Neural progenitor cell (in vitro differentiated cells): ENCODE data around the gene L2HGDH. TPM values are rescaled to one million over a fixed set of nuclear protein-coding genes. Genes with fewer than 3 reads are reported as not detected.

Experiments
- DNase-seq: peaks from one replicate; pipeline ENCODE4 v3.0.0-alpha.2; 2016; ENCODE audit warnings: low spot score
- H2AFZ ChIP-seq: fragments of 200-600 bp; sonication (generic); replicated peaks from 2 replicates; pipeline ENCODE4 v1.6.1; 2016; ENCODE audit warnings: antibody characterized with exemption
- H3F3A ChIP-seq: fragments of 200-600 bp; sonication (generic); 2 replicates; pipeline ENCODE4 v1.6.1; 2016; ENCODE audit warnings: antibody characterized with exemption, low read depth
- H3K27ac ChIP-seq: fragments of 200-600 bp; sonication (generic); 2 replicates; pipeline ENCODE4 v1.5.1; 2016; ENCODE audit warnings: mild to moderate bottlenecking
- H3K27me3 ChIP-seq: fragments of 200-600 bp; sonication (generic); 2 replicates; pipeline ENCODE4 v1.6.1; 2016; ENCODE audit warnings: mild to moderate bottlenecking, moderate library complexity
- H3K36me3 ChIP-seq: fragments of 200-600 bp; sonication (generic); 2 replicates; pipeline ENCODE4 v1.5.1; 2016
- H3K4me1 ChIP-seq: fragments of 200-600 bp; sonication (generic); 2 replicates; pipeline ENCODE4 v1.6.1; 2016; ENCODE audit warnings: mixed run types
- H3K4me2 ChIP-seq: fragments of 200-600 bp; sonication (generic); 2 replicates; pipeline ENCODE4 v1.6.1; 2016
- H3K4me3 ChIP-seq: fragments of 200-600 bp; sonication (generic); 2 replicates; pipeline ENCODE4 v1.5.1; 2016
- H3K79me2 ChIP-seq: fragments of 200-600 bp; sonication (generic); 2 replicates; pipeline ENCODE4 v1.6.1; 2016; ENCODE audit warnings: low read depth
- H3K9ac ChIP-seq: fragments of 200-600 bp; sonication (generic); 2 replicates; pipeline ENCODE4 v1.6.1; 2016
- H3K9me3 ChIP-seq: fragments of 200-600 bp; sonication (generic); 2 replicates; pipeline ENCODE4 v1.5.1; 2016; ENCODE audit warnings: low read depth
- H4K20me1 ChIP-seq: fragments of 200-600 bp; sonication (generic); 2 replicates; pipeline ENCODE4 v1.6.1; 2016; ENCODE audit warnings: low read depth
- H3K27ac Mint-ChIP-seq: 3 replicates; pipeline ENCODE4 v1.8.0; 2021; ENCODE audit warnings: mixed read lengths
- H3K27me3 Mint-ChIP-seq: 2 replicates; pipeline ENCODE4 v1.8.0; 2022; ENCODE audit warnings: low read depth, mild to moderate bottlenecking, inconsistent platforms, moderate library complexity, mixed read lengths; ENCODE audit not compliant: insufficient read depth
- H3K36me3 Mint-ChIP-seq: 3 replicates; pipeline ENCODE4 v1.8.0; 2021; ENCODE audit warnings: mixed read lengths
- H3K4me1 Mint-ChIP-seq: 3 replicates; pipeline ENCODE4 v1.8.0; 2021; ENCODE audit warnings: mixed read lengths
- H3K4me3 Mint-ChIP-seq: 3 replicates; pipeline ENCODE4 v1.8.0; 2021; ENCODE audit warnings: mild to moderate bottlenecking, moderate library complexity, mixed read lengths
- H3K9me3 Mint-ChIP-seq: 3 replicates; pipeline ENCODE4 v1.8.0; 2020; ENCODE audit warnings: mixed read lengths
- CTCF ChIP-seq: fragments of 200-600 bp; sonication (generic); IDR thresholded peaks from 2 replicates; pipeline ENCODE4 v1.5.1; 2017; ENCODE audit warnings: antibody characterized with exemption, mild to moderate bottlenecking
- EZH2 ChIP-seq: fragments of 200-600 bp; sonication (generic); IDR thresholded peaks from 2 replicates; pipeline ENCODE4 v1.6.1; 2017; ENCODE audit warnings: antibody characterized with exemption, mild to moderate bottlenecking, moderate library complexity
- EZH2phosphoT487 ChIP-seq: fragments of 200-600 bp; sonication (generic); IDR thresholded peaks from 2 replicates; pipeline ENCODE4 v1.6.1; 2017; ENCODE audit warnings: antibody characterized with exemption
- microRNA-seq: library from miRNA; unstranded; fragments of <30 nt; microRNA quantifications from one replicate; pipeline ENCODE4, GENCODE V29; 2016
- small RNA-seq: library from RNA; depleted of rRNA; stranded (forward); fragments of <200 nt; gene quantifications from one replicate; pipeline ENCODE3, GENCODE V24; 2015
- total RNA-seq: library from RNA; depleted of rRNA; stranded (reverse); fragments of >200 nt; gene quantifications from 2 replicates; pipeline ENCODE4 v1.2.3, GENCODE V29; 2015; ENCODE audit warnings: low replicate concordance

Gene L2HGDH
- total RNA-seq, 1 donor from 2014 or later = 14.0 TPM

GRCh38 chr14:50198499-50198898, 113.5 kb downstream of the L2HGDH start:
- Histone ChIP-seq H3K27ac (no peak overlapping the region), H3K79me2 (no peaks in the 10 kb centered on the region), H3K4me3 (no peak overlapping the region), H3F3A (no peaks in the 10 kb centered on the region), H3K9me3 (no peaks in the 10 kb centered on the region), H3K27me3 (no peaks in the 10 kb centered on the region), H3K4me1 (no peaks in the 10 kb centered on the region), H3K4me2 (no peak overlapping the region), H3K9ac (no peak overlapping the region), H3K36me3 (no peaks in the 10 kb centered on the region), H2AFZ (no peak overlapping the region), H4K20me1 (no peaks in the 10 kb centered on the region)
- peaks cover 10% of the 10 kb centered on the region for H3K36me3 Mint-ChIP-seq
- no peak overlapping the region for H3K4me3 Mint-ChIP-seq
- no peak overlapping the region for H3K27ac Mint-ChIP-seq
- H3K4me1 Mint-ChIP-seq = no peaks in the 10 kb centered on the region
- no peak for TF ChIP-seq EZH2
- TF ChIP-seq EZH2phosphoT487 = no peak
- TF ChIP-seq CTCF = no peak
- DNase-seq = no peak
- H3K27me3 Mint-ChIP-seq = no peaks in the 10 kb centered on the region
- no peaks in the 10 kb centered on the region for H3K9me3 Mint-ChIP-seq

- no peaks in the 10 kb centered on the region for H4K20me1 ChIP-seq
- TF ChIP-seq EZH2phosphoT487 = no peak
- TF ChIP-seq EZH2 = no peak
- TF ChIP-seq CTCF = no peak
- no peak overlapping the region for H3K4me2 ChIP-seq
- H3K4me3 ChIP-seq = no peak overlapping the region
- no peaks in the 10 kb centered on the region for H3K27me3 ChIP-seq
- no peak overlapping the region for H3K4me3 Mint-ChIP-seq
- no peak overlapping the region for H2AFZ ChIP-seq
- H3K4me1 Mint-ChIP-seq = no peaks in the 10 kb centered on the region
- H3K9ac ChIP-seq = no peak overlapping the region
- peaks cover 2% of the 10 kb centered on the region for H3K27me3 Mint-ChIP-seq
- no peak overlapping the region for H3K27ac Mint-ChIP-seq
- DNase-seq = no peak
- H3K9me3 Mint-ChIP-seq = no peaks in the 10 kb centered on the region
- H3K9me3 ChIP-seq = no peaks in the 10 kb centered on the region
- no peaks in the 10 kb centered on the region for H3K4me1 ChIP-seq
- no peaks in the 10 kb centered on the region for H3K79me2 ChIP-seq
- no peaks in the 10 kb centered on the region for H3F3A ChIP-seq
- peaks cover 5% of the 10 kb centered on the region for H3K36me3 Mint-ChIP-seq
- H3K27ac ChIP-seq = no peak overlapping the region
- H3K36me3 ChIP-seq = no peaks in the 10 kb centered on the region
These were observed 120.5 kb downstream of the L2HGDH start for GRCh38 chr14:50191499-50191898.

Small RNA genes within 50 kb of the gene (microRNA-seq; reads per million reads assigned to microRNA genes)
- gene MIR4504 = not detected

Small RNA genes within 50 kb of the gene (small RNA-seq; reads per million reads assigned to genes)
- not detected for gene MIR4504

Other genes starting within 250 kb of the L2HGDH start
- gene VCPKMT, start 195.7 kb downstream of the L2HGDH start, total RNA-seq = 15.6 and 23.5 TPM in 2 replicates
- gene SOS2, start 80.7 kb downstream of the L2HGDH start, total RNA-seq = 18.3 and 32.3 TPM in 2 replicates
- 17.1 and 17.6 TPM in 2 replicates for gene DMAC2L, start 95 bp upstream of the L2HGDH start, total RNA-seq
- gene CDKL1, start 84.7 kb upstream of the L2HGDH start, total RNA-seq = 0.62 and 2.5 TPM in 2 replicates
- gene MAP4K5, start 220.3 kb upstream of the L2HGDH start, total RNA-seq = 114 and 122 TPM in 2 replicates
- gene ATL1, start 247.9 kb upstream of the L2HGDH start, total RNA-seq = 7.3 and 11.8 TPM in 2 replicates